Aortic smooth muscle cell (primary cell): ENCODE measurements around the gene RHBDL3. TPM values are rescaled to one million over a fixed set of nuclear protein-coding genes. Genes with fewer than 3 reads are reported as not detected.

ENCODE experiments used
- total RNA-seq: library from RNA; depleted of rRNA; stranded (reverse); fragments of >200 nt; gene quantifications from 2 replicates; pipeline ENCODE4 v1.2.3, GENCODE V29; 2014

The RHBDL3 gene, protein sequence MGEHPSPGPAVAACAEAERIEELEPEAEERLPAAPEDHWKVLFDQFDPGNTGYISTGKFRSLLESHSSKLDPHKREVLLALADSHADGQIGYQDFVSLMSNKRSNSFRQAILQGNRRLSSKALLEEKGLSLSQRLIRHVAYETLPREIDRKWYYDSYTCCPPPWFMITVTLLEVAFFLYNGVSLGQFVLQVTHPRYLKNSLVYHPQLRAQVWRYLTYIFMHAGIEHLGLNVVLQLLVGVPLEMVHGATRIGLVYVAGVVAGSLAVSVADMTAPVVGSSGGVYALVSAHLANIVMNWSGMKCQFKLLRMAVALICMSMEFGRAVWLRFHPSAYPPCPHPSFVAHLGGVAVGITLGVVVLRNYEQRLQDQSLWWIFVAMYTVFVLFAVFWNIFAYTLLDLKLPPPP
- 0.06 and 0.13 TPM in 2 replicates for total RNA-seq

DNA sequence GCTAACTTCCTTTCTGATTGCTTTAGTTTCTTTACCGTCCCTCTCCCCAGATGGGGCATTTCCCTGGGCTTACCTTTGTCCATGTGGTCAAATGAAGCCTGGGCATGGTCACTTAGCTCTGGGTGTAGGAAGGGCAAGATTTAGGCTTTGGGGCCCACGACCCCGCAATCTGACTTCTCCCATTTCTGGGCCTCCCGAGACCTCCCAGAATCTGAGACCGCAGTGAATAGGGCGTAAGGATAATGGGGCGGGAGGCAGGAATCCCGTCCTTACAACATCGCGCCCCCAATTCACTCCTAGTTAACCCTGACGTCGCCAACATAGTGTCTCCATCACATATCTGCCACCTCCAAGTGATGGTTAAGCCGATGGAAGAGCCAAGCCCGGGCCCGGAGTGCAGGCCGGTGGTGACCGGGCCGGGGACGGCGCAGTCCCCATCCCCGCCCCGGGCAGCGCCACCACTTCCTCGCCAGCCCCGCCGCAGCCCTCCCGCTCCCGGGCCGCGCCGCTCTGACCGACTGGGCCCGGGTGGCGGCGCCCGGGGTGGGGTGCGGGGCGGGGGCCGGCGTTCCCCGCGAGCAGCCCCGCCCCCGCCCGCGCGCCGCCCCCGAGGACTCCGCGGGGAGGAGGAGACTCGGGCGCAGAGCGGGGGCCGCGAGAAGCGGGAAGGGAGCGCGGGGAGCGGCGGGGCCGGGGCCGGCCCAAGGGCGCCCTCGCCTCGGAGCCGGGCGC lies at the start of gene RHBDL3:
RHBDL3 (plus strand) TSS at position 641 of the 732 bp plus-strand sequence. CDS start 358 bp downstream, outside the sequence.

DNA sequence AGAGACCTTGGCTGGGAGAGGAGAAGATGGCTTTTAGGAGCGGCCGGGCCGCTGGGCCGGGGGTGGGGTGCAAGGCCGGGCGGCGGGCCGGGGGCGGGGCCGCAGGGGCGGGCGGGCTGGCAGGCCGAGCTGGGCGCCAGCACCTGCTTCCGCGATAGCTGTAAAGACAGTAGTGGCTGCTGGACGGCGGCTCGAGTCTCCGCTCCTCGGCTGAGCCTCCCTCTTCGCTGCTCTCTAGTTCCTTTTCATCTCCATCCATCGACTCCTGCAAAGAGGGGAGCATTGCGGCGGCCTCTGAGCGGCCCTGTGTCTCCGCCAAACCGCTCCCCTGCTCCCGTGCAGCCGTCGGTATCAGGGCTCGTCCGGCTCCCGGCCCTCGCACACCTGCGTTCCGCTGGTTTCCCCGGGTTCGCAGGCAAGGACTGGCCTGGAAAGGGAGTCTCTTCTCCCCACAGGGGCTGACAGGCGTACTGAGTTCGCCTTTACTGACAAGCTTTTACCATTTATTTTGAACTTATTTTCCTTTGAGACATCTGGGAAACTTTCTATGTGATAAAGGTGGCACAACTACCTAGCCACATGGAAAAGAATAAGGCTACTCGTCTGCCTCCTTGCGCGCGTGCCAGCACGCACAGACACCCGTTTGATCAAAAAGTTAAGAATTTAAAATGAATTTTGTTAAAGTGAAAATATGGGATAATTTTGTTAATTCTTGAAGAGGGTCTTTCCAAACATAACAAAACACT lies 76.4 kb downstream of the RHBDL3 start, which contains the start of gene C17orf75:
C17orf75 (minus strand) TSS at position 317 of the 746 bp plus-strand sequence; CDS start at position 283, 34 bp downstream.

DNA sequence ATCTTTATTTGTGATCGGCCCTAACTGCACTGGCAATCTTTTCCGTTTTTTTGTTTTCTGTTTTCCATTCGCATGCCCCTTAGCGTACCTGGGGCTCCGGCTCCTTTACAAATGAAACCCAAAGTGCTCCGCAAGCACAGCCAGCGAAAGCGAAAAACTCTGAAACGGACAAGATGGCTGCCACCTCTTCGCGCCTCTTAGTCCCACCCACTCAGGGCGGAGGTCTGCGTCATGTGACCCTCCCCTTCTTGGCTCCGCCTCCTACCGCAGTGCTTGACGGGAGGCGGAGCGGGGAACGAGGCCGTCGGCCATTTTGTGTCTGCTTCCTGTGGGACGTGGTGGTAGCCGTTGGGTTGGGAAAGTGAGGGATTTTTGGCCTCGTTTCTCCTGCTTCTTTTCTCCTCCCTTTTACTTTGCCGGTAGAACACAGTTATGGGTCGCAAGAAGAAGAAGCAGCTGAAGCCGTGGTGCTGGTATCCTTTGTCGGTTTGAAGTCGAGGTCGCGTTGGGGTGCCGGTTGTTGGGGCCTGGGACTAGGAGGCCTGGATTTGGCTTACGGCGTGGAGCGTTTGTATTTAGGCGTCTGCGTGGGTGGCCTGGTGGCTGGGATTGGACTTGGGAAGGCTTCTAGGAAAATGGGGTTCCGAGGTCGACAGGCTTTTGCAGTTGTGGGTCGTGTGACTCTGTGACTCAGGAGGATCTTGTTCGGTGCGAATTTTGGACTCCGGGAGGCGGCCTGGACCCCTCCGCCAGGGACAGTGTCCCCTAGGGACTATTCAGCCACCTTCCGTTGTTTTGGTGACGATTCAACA lies 84.4 kb downstream of the RHBDL3 start, which contains the start of gene ZNF207:
ZNF207 (plus strand) TSS at position 304 of the 812 bp plus-strand sequence; CDS start at position 433, 129 bp downstream.

Other genes starting within 250 kb of the RHBDL3 start
- gene RHOT1, start 123.3 kb upstream of the RHBDL3 start, total RNA-seq, result 43.2 and 53.0 TPM in 2 replicates
- 16.0 and 22.5 TPM in 2 replicates for gene C17orf75, start 76.3 kb downstream of the RHBDL3 start, total RNA-seq
- gene ZNF207, start 84.3 kb downstream of the RHBDL3 start, total RNA-seq, result 85.2 and 102 TPM in 2 replicates
- gene PSMD11, start 178.7 kb downstream of the RHBDL3 start, total RNA-seq, result 94.0 and 95.1 TPM in 2 replicates
- gene CDK5R1, start 221.2 kb downstream of the RHBDL3 start, total RNA-seq, result 0.50 and 0.79 TPM in 2 replicates